B cell (primary cell): ENCODE measurements around the gene ECI1. TPM values are rescaled to one million over a fixed set of nuclear protein-coding genes. Genes with fewer than 3 reads are reported as not detected.
"Not testable (repeated sequence)": the region's sequence is repeated elsewhere in the genome, so short reads cannot be mapped to it uniquely, and the experiment has no call there.

ENCODE experiments used
- ATAC-seq: fragments of 200-7000 bp; cut with Tn5 transposase; one replicate; pipeline ENCODE4 v1.10.0; 2021; ENCODE audit warnings: low read depth, mild to moderate bottlenecking, moderate number of reproducible peaks, moderate library complexity
- CTCF ChIA-PET: fragments of 350-600 bp; sonication (Branson Sonifier 250); formaldehyde crosslinking; loops from one replicate; lab custom pipeline; 2021; ENCODE audit warnings: antibody characterized with exemption, inconsistent platforms; lab: Charles Lee
- POLR2A ChIA-PET: fragments of 350-600 bp; sonication (Branson Sonifier 250); formaldehyde crosslinking; loops from one replicate; lab custom pipeline; 2021; ENCODE audit warnings: antibody characterized with exemption; lab: Charles Lee
- DNase-seq: peaks from one replicate; pipeline ENCODE4 v3.0.0; 2013
- H2AFZ ChIP-seq: 2 replicates; pipeline ENCODE4 v1.6.1; 2012; ENCODE audit warnings: mild to moderate bottlenecking, low read depth, low read length; ENCODE audit not compliant: insufficient read depth, poor library complexity, severe bottlenecking
- H3K27ac ChIP-seq, 2 donors: 1 replicate in 1 of 2; 2 replicates in 1 of 2; pipeline ENCODE4 v1.5.1; 2012 to 2013; ENCODE audit warnings: low read length in 2 of 2, mild to moderate bottlenecking in 2 of 2, moderate library complexity in 1 of 2
- H3K27me3 ChIP-seq, 4 experiments: fragments of 200-600 bp in 1 of 4; sonication (generic) in 1 of 4; replicated peaks in 1 of 4; 1 replicate in 2 of 4; 2 replicates in 2 of 4; pipeline versions ENCODE4 v1.6.1 to v1.7.0; 2013 to 2016; ENCODE audit warnings: low read length in 3 of 4, mild to moderate bottlenecking in 2 of 4, mixed read lengths in 1 of 4, moderate library complexity in 1 of 4; ENCODE audit not compliant: insufficient read depth in 4 of 4, control insufficient read depth in 3 of 4; ENCODE audit errors: control extremely low read depth in 1 of 4
- H3K36me3 ChIP-seq, 2 experiments: replicated peaks in 1 of 2; 1 replicate in 1 of 2; 2 replicates in 1 of 2; pipeline versions ENCODE4 v1.6.1 to v1.7.1; 2013; ENCODE audit warnings: low read length in 1 of 2; ENCODE audit not compliant: insufficient read depth in 2 of 2, control insufficient read depth in 1 of 2; ENCODE audit errors: control extremely low read depth in 1 of 2, extremely low read depth in 1 of 2
- H3K4me1 ChIP-seq, 2 donors: fragments of 200-600 bp in 1 of 2; sonication (generic) in 1 of 2; 1 replicate in 1 of 2; 2 replicates in 1 of 2; pipeline versions ENCODE4 v1.5.1 to v1.6.1; 2013 to 2017; ENCODE audit warnings: low read length in 2 of 2; ENCODE audit not compliant: control insufficient read depth in 2 of 2, insufficient read depth in 2 of 2
- H3K4me2 ChIP-seq: replicated peaks from 2 replicates; pipeline ENCODE3; 2012; ENCODE audit warnings: mild to moderate bottlenecking, low read depth, low read length; ENCODE audit not compliant: poor library complexity, severe bottlenecking
- H3K4me3 ChIP-seq, 5 experiments: fragments of 200-600 bp in 1 of 5; sonication (generic) in 1 of 5; 1 replicate in 3 of 5; 2 replicates in 2 of 5; pipeline versions ENCODE4 v1.5.1 to v1.7.0; 2011 to 2016; ENCODE audit warnings: low read length in 4 of 5, mild to moderate bottlenecking in 4 of 5, low read depth in 2 of 5, control low read depth in 1 of 5, moderate library complexity in 1 of 5; ENCODE audit not compliant: insufficient read depth in 1 of 5; ENCODE audit errors: control extremely low read depth in 1 of 5, extremely low read depth in 1 of 5
- H3K79me2 ChIP-seq: fragments of 200-600 bp; sonication (generic); one replicate; pipeline ENCODE4 v1.6.0; 2016; ENCODE audit warnings: low read length; ENCODE audit not compliant: control insufficient read depth, insufficient read depth
- H3K9ac ChIP-seq: fragments of 200-600 bp; sonication (generic); 2 replicates; pipeline ENCODE4 v1.6.1; 2017; ENCODE audit warnings: mild to moderate bottlenecking, low read length, moderate library complexity
- H3K9me3 ChIP-seq, 3 donors: one replicate each; pipeline versions ENCODE4 v1.6.1 to v1.7.1; 2013; ENCODE audit warnings: low read length in 2 of 3; ENCODE audit not compliant: control insufficient read depth in 2 of 3, insufficient read depth in 1 of 3; ENCODE audit errors: control extremely low read depth in 1 of 3
- H4K20me1 ChIP-seq: 2 replicates; pipeline ENCODE4 v1.6.0; 2012; ENCODE audit warnings: mild to moderate bottlenecking, low read length; ENCODE audit not compliant: insufficient read depth, control insufficient read depth, poor library complexity, severe bottlenecking
- H3K27ac Mint-ChIP-seq: one replicate; pipeline ENCODE4 v1.8.0; 2021; ENCODE audit warnings: mixed read lengths
- H3K27me3 Mint-ChIP-seq: one replicate; pipeline ENCODE4 v1.8.0; 2021; ENCODE audit warnings: mixed read lengths
- H3K4me1 Mint-ChIP-seq: one replicate; pipeline ENCODE4 v1.8.0; 2021; ENCODE audit warnings: mixed read lengths
- H3K4me3 Mint-ChIP-seq: one replicate; pipeline ENCODE4 v1.8.0; 2021; ENCODE audit warnings: mixed read lengths
- H3K9me3 Mint-ChIP-seq: one replicate; pipeline ENCODE4 v1.8.0; 2022; ENCODE audit warnings: mixed read lengths; ENCODE audit not compliant: insufficient read depth
- EZH2 ChIP-seq: IDR thresholded peaks from 2 replicates; pipeline ENCODE4 v1.6.1; 2012; ENCODE audit warnings: borderline replicate concordance, low read depth, mild to moderate bottlenecking, moderate library complexity, low read length; ENCODE audit not compliant: insufficient read depth, poor library complexity, severe bottlenecking
- WGBS: methylation state at CpG from one replicate; pipeline ENCODE4 v1.1.5; 2013; ENCODE audit warnings: missing lambda C conversion rate; ENCODE audit not compliant: insufficient coverage; 5-methylcytosine and 5-hydroxymethylcytosine counted together
- intact Hi-C: fragments of 100-400 bp; cut with micrococcal nuclease; formaldehyde crosslinking; loops from one replicate; pipeline ENCODE4 v1.10.0; 2022
- polyA plus RNA-seq: library from polyadenylated mRNA; depleted of rRNA; stranded (reverse); fragments of >200 nt; gene quantifications from 2 replicates; pipeline ENCODE4 v1.2.3, GENCODE V29; 2012
- total RNA-seq, 2 donors: library from RNA; stranded (reverse); fragments of 120-200 nt in 1 of 2; gene quantifications; 1 replicate in 1 of 2; 2 replicates in 1 of 2; pipeline versions ENCODE4 v1.2.3 to v1.2.4, GENCODE V29; 2013 to 2022
- TF ChIP-seq, protein P1 (sequence below): fragments of 200-600 bp; IDR thresholded peaks from one replicate; pipeline ENCODE4 v1.8.0; 2022; ENCODE audit warnings: antibody characterized with exemption, mild to moderate bottlenecking

The ECI1 gene
- total and polyA plus RNA-seq, 2 donors (not counting 1 experiment from before 2014, with no cell fraction given), result 34.3 to 38.4 TPM

DNA sequence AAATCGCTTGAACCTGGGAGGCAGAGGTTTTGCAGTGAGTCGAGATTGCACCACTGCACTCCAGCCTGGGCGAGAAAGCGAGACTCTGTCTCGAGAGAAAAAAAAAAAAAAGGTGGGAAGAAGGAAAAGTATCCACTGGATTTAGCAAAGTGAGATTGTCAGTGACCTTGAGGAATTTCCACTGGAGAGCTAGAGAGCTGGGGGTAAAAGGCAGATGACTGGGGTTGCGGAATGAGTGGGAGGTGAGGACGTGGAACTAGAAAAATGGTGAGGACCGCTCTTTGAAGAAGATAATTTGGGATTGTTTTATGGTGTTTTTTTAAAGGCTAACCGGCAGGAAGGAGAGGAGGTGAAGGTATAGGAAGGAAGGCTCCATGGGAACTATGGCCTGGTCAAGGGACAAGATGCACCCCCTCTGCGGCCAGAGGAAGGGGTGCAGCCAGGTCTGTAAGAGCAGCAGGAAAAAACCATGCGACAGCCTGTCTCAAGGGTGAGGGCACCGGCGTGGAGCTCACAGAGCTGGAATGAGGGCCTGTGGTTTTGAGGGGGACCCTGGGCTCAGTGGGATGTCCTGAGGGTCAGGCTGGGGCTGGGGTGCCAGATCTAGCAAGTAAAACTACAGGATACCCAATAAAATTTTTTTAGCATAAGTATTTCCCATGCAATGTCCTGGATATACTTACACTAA is 46.8 kb downstream of the ECI1 start:
- 98% methylated on average over 10 of the region's 13 CpGs for WGBS
- peak overlapping the region; percentile 13 to 94 (median 76) for H3K4me3 ChIP-seq
- H3K9me3 Mint-ChIP-seq, result no peaks in the 10 kb centered on the region
- no peak for TF ChIP-seq EZH2
- TF ChIP-seq, protein P1, sequence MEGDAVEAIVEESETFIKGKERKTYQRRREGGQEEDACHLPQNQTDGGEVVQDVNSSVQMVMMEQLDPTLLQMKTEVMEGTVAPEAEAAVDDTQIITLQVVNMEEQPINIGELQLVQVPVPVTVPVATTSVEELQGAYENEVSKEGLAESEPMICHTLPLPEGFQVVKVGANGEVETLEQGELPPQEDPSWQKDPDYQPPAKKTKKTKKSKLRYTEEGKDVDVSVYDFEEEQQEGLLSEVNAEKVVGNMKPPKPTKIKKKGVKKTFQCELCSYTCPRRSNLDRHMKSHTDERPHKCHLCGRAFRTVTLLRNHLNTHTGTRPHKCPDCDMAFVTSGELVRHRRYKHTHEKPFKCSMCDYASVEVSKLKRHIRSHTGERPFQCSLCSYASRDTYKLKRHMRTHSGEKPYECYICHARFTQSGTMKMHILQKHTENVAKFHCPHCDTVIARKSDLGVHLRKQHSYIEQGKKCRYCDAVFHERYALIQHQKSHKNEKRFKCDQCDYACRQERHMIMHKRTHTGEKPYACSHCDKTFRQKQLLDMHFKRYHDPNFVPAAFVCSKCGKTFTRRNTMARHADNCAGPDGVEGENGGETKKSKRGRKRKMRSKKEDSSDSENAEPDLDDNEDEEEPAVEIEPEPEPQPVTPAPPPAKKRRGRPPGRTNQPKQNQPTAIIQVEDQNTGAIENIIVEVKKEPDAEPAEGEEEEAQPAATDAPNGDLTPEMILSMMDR, result no peak
- H3K36me3 ChIP-seq, result peaks cover 0 to 27% of the 10 kb centered on the region in 2 experiments
- H3K4me1 Mint-ChIP-seq, result peaks cover 21% of the 10 kb centered on the region
- H3K27ac ChIP-seq, result peak overlapping the region; percentile 86 to 89
- intact Hi-C loops, result loop anchor here (1.0 to 2.0 kb wide), 6 partner anchors 11 to 309 kb away; partner anchors contain the start of genes ATP6V0C, E4F1, ECI1 and RNPS1
- no peaks in the 10 kb centered on the region for H3K9me3 ChIP-seq
- no peaks in the 10 kb centered on the region for H3K27me3 ChIP-seq
- peak overlapping the region; percentile 76 for H3K27ac Mint-ChIP-seq
- peaks cover 22% of the 10 kb centered on the region for H3K79me2 ChIP-seq
- no peaks in the 10 kb centered on the region for H4K20me1 ChIP-seq
- peaks cover 12 to 22% of the 10 kb centered on the region in 2 donors for H3K4me1 ChIP-seq
- DNase-seq (no peak), ATAC-seq (no peak)
- peaks cover 5% of the 10 kb centered on the region for H3K27me3 Mint-ChIP-seq
- ChIA-PET CTCF (interaction anchor here (1.0 to 3.4 kb wide), 4 partner anchors 10 to 50 kb away, joined by 3 to 20 read pairs (median 5); partner anchors contain the start of genes ECI1 and TRAF7), POLR2A (interaction anchor here (0.8 to 1.7 kb wide), 4 partner anchors 10 to 328 kb away, joined by 3 to 8 read pairs (median 4); partner anchors contain the start of genes ECI1 and RNPS1)
- H2AFZ ChIP-seq, result peak overlapping the region; percentile 95
- H3K4me3 Mint-ChIP-seq, result peak overlapping the region; percentile 87
- H3K4me2 ChIP-seq, result peak overlapping the region; percentile 97
- peak overlapping the region; percentile 88 for H3K9ac ChIP-seq

DNA sequence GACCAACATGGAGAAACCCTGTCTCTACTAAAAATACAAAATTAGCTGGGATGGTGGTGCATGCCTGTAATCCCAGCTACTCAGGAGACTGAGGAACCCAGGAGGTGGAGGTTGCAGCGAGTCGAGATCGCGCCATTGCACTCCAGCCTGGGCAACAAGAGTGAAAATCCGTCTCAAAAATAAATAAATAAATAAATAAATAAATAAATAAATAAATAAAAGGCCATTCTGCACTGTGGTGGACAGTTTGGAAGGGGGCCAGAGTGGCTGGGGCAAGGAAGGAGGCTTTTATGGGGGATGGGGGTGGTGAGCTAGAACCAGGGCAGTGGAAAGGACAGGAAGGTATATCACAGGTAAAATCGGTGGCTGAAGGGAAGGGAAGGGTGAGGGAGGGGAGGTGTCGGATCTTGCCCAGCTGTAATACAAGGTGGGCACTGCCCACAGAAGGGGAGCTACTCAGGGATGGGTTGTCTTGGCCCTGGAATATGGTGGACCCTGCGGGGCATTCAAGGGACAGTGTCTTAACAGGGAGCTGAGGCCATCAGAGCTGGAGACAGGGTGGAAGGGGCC is 48.2 kb downstream of the ECI1 start:
- ChIA-PET CTCF (interaction anchor here (1.2 to 3.4 kb wide), 3 partner anchors 8 to 48 kb away, joined by 5 to 20 read pairs (median 6); partner anchors contain the start of genes ECI1 and TRAF7), POLR2A (interaction anchor here (0.5 kb wide), 1 partner anchor 47 kb away, joined by 11 read pairs; no protein-coding TSS in a partner anchor)
- H3K79me2 ChIP-seq, result peaks cover 22% of the 10 kb centered on the region
- H3K9me3 Mint-ChIP-seq, H3K9me3 ChIP-seq, H2AFZ ChIP-seq, H3K4me2 ChIP-seq, H3K27ac ChIP-seq, intact Hi-C loops, H3K4me3 ChIP-seq, DNase-seq, H3K9ac ChIP-seq, ATAC-seq, H3K27me3 ChIP-seq, H4K20me1 ChIP-seq: not testable (repeated sequence)
- peaks cover 21% of the 10 kb centered on the region for H3K4me1 Mint-ChIP-seq
- peak overlapping the region; percentile 37 for H3K4me3 Mint-ChIP-seq
- 97% methylated on average over 3 of the region's 8 CpGs for WGBS
- peaks cover 12 to 22% of the 10 kb centered on the region in 2 donors for H3K4me1 ChIP-seq
- peak overlapping the region; percentile 42 for H3K27ac Mint-ChIP-seq
- H3K27me3 Mint-ChIP-seq, result peaks cover 13% of the 10 kb centered on the region
- peaks cover 0 to 14% of the 10 kb centered on the region in 2 experiments for H3K36me3 ChIP-seq
